ENCODE results near the gene MAP2K5. TPM values are rescaled to one million over a fixed set of nuclear protein-coding genes. Genes with fewer than 3 reads are reported as not detected.

The MAP2K5 gene
- total RNA-seq, 1 donor from 2014 or later, result 19.6 TPM

DNA sequence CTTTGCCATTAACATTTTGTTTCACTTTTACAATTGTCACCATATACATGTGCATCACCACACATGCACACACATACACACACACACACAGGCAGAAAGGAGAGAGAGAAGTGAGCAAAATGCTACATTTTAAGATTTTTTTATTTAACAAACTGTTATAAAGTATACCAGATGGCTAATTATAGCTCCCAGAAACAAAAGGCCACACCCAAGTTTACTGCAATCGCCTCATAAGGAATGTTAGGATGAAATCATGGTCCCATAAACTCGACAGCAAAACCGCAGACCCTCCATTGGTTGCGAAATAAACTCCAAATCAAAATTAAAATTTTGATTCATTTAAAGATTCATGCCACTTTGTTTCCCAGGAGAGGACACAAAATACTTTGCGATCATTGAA, 37.7 kb upstream of the MAP2K5 start:
- Mint-ChIP-seq H3K27me3 (ENCODE audit: low read depth) (no peaks in the 10 kb centered on the region), H3K4me1 (peaks cover 10% of the 10 kb centered on the region), H3K9me3 (no peaks in the 10 kb centered on the region), H3K4me3 (no peak overlapping the region), H3K27ac (ENCODE audit: unreplicated experiment) (no peak overlapping the region), H3K36me3 (ENCODE audit: low read depth) (no peaks in the 10 kb centered on the region)
- TF ChIP-seq, protein P1, sequence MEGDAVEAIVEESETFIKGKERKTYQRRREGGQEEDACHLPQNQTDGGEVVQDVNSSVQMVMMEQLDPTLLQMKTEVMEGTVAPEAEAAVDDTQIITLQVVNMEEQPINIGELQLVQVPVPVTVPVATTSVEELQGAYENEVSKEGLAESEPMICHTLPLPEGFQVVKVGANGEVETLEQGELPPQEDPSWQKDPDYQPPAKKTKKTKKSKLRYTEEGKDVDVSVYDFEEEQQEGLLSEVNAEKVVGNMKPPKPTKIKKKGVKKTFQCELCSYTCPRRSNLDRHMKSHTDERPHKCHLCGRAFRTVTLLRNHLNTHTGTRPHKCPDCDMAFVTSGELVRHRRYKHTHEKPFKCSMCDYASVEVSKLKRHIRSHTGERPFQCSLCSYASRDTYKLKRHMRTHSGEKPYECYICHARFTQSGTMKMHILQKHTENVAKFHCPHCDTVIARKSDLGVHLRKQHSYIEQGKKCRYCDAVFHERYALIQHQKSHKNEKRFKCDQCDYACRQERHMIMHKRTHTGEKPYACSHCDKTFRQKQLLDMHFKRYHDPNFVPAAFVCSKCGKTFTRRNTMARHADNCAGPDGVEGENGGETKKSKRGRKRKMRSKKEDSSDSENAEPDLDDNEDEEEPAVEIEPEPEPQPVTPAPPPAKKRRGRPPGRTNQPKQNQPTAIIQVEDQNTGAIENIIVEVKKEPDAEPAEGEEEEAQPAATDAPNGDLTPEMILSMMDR (conservative IDR thresholded peaks at IDR 0.05), result no peak
- DNase-seq (ENCODE audit: low read depth, low spot score), result no peak

DNA sequence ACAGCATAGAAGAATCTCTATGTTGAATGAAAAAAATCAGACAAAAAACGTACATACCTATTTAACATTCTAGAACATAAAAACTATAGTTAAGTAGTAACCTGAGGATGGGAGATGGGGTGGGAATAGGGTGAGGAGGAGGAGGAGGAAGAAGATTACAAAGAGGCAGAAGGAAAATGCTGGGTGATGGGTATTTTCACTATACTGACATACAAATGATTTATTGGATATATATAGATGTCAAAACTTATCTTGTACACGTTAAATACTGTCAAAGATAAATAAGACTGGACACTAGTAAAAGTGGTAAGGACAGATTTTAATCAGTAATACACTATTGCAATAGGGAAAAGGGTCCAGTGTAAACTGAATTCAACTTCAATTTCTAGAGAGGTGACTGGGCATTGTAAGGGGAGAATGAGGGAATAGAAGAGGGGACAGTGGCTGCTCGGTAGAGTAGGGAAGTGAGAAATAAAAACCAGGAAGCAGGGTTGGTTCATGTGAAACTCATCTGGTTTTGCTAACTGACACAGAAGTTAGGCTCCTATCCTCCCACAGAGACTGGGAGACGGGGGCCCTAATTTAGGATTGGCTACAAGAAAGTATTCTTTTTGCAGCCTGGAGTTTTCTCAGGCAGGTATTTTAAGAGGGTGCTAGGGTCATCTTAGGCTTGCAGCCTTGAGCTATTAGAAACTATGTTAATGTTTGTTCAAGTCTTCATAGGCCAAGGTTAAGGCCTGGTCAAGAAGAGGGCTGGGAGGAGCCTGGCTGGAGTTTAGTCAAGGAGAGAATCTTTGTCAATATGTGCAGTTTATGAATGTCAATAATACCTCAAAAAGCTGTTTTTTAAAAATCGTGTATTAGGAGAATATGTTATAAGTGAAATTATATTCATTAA, 36.6 kb upstream of the MAP2K5 start:
- H3K36me3 Mint-ChIP-seq (ENCODE audit: low read depth), result no peaks in the 10 kb centered on the region
- no peak overlapping the region for H3K4me3 Mint-ChIP-seq
- H3K27me3 Mint-ChIP-seq (ENCODE audit: low read depth), result no peaks in the 10 kb centered on the region
- H3K9me3 Mint-ChIP-seq, result no peaks in the 10 kb centered on the region
- DNase-seq (ENCODE audit: low read depth, low spot score), result no peak
- H3K27ac Mint-ChIP-seq (ENCODE audit: unreplicated experiment), result no peak overlapping the region
- peaks cover 10% of the 10 kb centered on the region for H3K4me1 Mint-ChIP-seq
- TF ChIP-seq, protein P1 (conservative IDR thresholded peaks at IDR 0.05), result no peak

DNA sequence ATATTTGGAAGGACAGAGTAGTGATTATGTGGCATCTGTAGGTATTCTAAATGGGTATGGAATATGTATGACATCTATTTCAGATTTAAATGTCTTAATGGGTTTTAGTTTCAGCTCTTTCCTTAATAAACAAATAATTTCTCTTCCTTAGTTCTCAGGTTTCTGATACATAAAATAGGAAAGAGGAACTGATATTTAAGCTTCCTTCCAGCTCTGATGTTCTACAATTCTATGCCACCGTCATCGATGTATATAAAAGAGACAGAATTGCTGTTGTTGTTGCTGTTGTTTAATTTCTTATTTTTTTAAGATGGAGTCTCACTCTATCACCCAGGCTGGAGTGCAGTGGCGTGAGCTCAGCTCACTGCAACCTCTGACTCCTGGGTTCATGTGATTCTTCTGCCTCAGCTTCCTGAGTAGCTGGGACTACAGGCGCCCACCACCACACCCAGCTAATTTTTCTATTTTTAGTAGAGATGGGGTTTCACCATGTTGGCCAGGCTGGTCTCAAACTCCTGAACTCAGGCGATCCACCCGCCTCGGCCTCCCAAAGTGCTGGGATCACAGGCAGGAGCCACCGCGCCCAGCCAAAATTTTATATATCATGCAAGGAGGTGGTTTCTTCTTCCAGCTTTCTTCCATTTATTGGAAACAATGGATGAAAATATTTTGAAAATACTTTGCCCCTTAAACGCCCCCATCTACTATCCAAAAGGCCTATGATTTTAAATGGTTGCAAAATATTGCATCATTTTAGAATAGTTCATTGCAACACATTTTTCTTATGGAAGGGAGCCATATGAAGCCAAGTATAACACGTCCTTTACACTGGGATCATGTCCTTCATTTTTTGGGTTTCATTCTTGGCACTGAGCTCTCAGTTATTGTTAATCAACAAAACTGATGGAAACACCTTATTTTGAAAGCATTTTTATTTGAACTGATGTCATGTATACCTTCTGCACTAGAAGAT, 35.4 kb upstream of the MAP2K5 start:
- TF ChIP-seq, protein P1 (conservative IDR thresholded peaks at IDR 0.05), result no peak
- no peaks in the 10 kb centered on the region for H3K27me3 Mint-ChIP-seq (ENCODE audit: low read depth)
- H3K4me3 Mint-ChIP-seq, result no peak overlapping the region
- no peaks in the 10 kb centered on the region for H3K9me3 Mint-ChIP-seq
- no peak overlapping the region for H3K27ac Mint-ChIP-seq (ENCODE audit: unreplicated experiment)
- no peak for DNase-seq (ENCODE audit: low read depth, low spot score)
- peaks cover 2% of the 10 kb centered on the region for H3K4me1 Mint-ChIP-seq
- no peaks in the 10 kb centered on the region for H3K36me3 Mint-ChIP-seq (ENCODE audit: low read depth)

DNA sequence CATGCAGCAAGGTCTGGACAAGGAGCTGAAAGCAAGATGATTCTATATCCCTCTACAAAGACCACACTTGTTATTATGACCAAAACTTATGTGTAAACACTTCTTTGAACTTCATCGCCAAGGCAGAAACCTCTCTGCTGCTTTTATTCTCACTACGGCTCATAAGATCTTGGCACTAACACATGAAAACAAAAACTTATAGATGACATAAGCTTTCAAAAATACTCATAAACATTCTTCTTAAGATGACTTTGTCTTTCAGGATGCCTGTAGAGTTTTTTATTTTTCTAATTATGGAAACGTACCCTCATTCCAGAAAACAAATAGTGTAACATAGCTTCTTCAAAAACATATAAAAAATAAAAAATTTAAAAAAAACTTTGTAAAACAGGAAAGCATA, 34.1 kb upstream of the MAP2K5 start:
- TF ChIP-seq, protein P1 (conservative IDR thresholded peaks at IDR 0.05), result no peak
- H3K4me3 Mint-ChIP-seq, result no peak overlapping the region
- H3K27me3 Mint-ChIP-seq (ENCODE audit: low read depth), result no peaks in the 10 kb centered on the region
- no peaks in the 10 kb centered on the region for H3K4me1 Mint-ChIP-seq
- H3K9me3 Mint-ChIP-seq, result no peaks in the 10 kb centered on the region
- H3K27ac Mint-ChIP-seq (ENCODE audit: unreplicated experiment), result no peak overlapping the region
- no peaks in the 10 kb centered on the region for H3K36me3 Mint-ChIP-seq (ENCODE audit: low read depth)
- DNase-seq (ENCODE audit: low read depth, low spot score), result no peak

DNA sequence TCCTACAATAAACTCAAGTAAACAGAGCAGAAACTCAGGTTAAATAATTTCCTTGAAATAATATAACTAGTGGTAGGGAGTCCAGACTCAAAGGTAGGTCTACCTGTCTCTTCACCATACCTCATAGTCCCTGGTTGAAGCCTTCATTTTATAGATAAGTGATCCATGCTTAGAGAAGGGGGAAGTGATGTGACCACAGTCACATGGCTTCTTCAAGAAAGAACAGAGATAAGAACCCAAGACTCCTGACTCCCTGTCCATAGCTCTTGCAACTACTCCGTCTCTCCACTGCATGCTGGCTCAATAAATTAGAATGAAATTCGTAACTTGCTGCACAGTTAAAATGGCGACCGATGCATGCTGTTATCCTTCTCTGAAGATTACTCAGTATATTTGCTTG, 32.6 kb upstream of the MAP2K5 start:
- TF ChIP-seq, protein P1 (conservative IDR thresholded peaks at IDR 0.05), result no peak
- Mint-ChIP-seq H3K36me3 (ENCODE audit: low read depth) (no peaks in the 10 kb centered on the region), H3K4me1 (no peaks in the 10 kb centered on the region), H3K27ac (ENCODE audit: unreplicated experiment) (no peak overlapping the region), H3K9me3 (no peaks in the 10 kb centered on the region), H3K27me3 (ENCODE audit: low read depth) (no peaks in the 10 kb centered on the region), H3K4me3 (no peak overlapping the region)
- no peak for DNase-seq (ENCODE audit: low read depth, low spot score)

Measured in neural crest cell (in vitro differentiated cells).